KMS-11 (cell line): ENCODE data around the gene FHIT.

Experiments used
- H2AFZ ChIP-seq: fragments of 200-600 bp; sonication (generic); 2 replicates; pipeline ENCODE4 v1.6.1; 2016; ENCODE audit warnings: antibody characterized with exemption, mixed run types, low read depth
- H3K27ac ChIP-seq: fragments of 200-600 bp; sonication (generic); 2 replicates; pipeline ENCODE4 v1.6.1; 2016; ENCODE audit warnings: mild to moderate bottlenecking, mixed run types
- H3K27me3 ChIP-seq: fragments of 200-600 bp; sonication (generic); 2 replicates; pipeline ENCODE4 v1.6.1; 2017; ENCODE audit warnings: mild to moderate bottlenecking, low read depth, mixed run types, moderate library complexity; ENCODE audit not compliant: insufficient read depth
- H3K36me3 ChIP-seq: fragments of 200-600 bp; sonication (generic); 2 replicates; pipeline ENCODE4 v1.6.1; 2017; ENCODE audit warnings: mild to moderate bottlenecking, mixed run types; ENCODE audit not compliant: insufficient read depth
- H3K4me1 ChIP-seq: fragments of 200-600 bp; sonication (generic); 2 replicates; pipeline ENCODE4 v1.6.1; 2016; ENCODE audit warnings: mild to moderate bottlenecking, low read depth, mixed run types; ENCODE audit not compliant: poor library complexity, severe bottlenecking
- H3K4me2 ChIP-seq: fragments of 200-600 bp; sonication (generic); 2 replicates; pipeline ENCODE4 v1.7.0; 2016; ENCODE audit warnings: mild to moderate bottlenecking, mixed run types
- H3K4me3 ChIP-seq: fragments of 200-600 bp; sonication (generic); IDR thresholded peaks from 2 replicates; pipeline ENCODE4 v1.6.1; 2017; ENCODE audit warnings: low read depth, low read length, mixed read lengths; ENCODE audit not compliant: insufficient read depth
- H3K79me2 ChIP-seq: fragments of 200-600 bp; sonication (generic); 2 replicates; pipeline ENCODE4 v1.6.1; 2016; ENCODE audit warnings: low read depth, mixed run types; ENCODE audit not compliant: insufficient read depth
- H3K9ac ChIP-seq: fragments of 200-600 bp; sonication (generic); 2 replicates; pipeline ENCODE4 v1.6.1; 2016; ENCODE audit warnings: mild to moderate bottlenecking, mixed run types
- H4K20me1 ChIP-seq: fragments of 200-600 bp; sonication (generic); 2 replicates; pipeline ENCODE4 v1.6.1; 2016; ENCODE audit warnings: mild to moderate bottlenecking, mixed run types; ENCODE audit not compliant: insufficient read depth
- CTCF ChIP-seq: fragments of 200-600 bp; sonication (generic); conservative IDR thresholded peaks from 2 replicates; pipeline ENCODE4 v1.6.1; 2017; ENCODE audit warnings: low read depth, mild to moderate bottlenecking, antibody characterized with exemption, low read length, moderate library complexity, mixed read lengths

Gene FHIT

GRCh38 chr3:59876533-59877062 lies 1374.7 kb downstream of the FHIT start:
- no peaks in the 10 kb centered on the region for H3K79me2 ChIP-seq
- H4K20me1 ChIP-seq: no peaks in the 10 kb centered on the region
- no peaks in the 10 kb centered on the region for H3K27me3 ChIP-seq
- H3K4me1 ChIP-seq: no peaks in the 10 kb centered on the region
- H2AFZ ChIP-seq: no peak overlapping the region
- no peaks in the 10 kb centered on the region for H3K36me3 ChIP-seq
- H3K4me2 ChIP-seq: no peak overlapping the region
- H3K27ac ChIP-seq: no peak overlapping the region
- H3K4me3 ChIP-seq: no peak overlapping the region
- TF ChIP-seq CTCF: no peak
- H3K9ac ChIP-seq: no peak overlapping the region

GRCh38 chr3:59873576-59874230 lies 1377.5 kb downstream of the FHIT start:
- H2AFZ ChIP-seq: no peak overlapping the region
- no peak for TF ChIP-seq CTCF
- no peaks in the 10 kb centered on the region for H3K36me3 ChIP-seq
- no peaks in the 10 kb centered on the region for H4K20me1 ChIP-seq
- H3K79me2 ChIP-seq: no peaks in the 10 kb centered on the region
- no peaks in the 10 kb centered on the region for H3K4me1 ChIP-seq
- no peak overlapping the region for H3K27ac ChIP-seq
- H3K4me3 ChIP-seq: no peak overlapping the region
- H3K9ac ChIP-seq: no peak overlapping the region
- no peaks in the 10 kb centered on the region for H3K27me3 ChIP-seq
- H3K4me2 ChIP-seq: no peak overlapping the region

- Histone ChIP-seq H3K4me2 (no peak overlapping the region), H2AFZ (no peak overlapping the region), H3K4me1 (no peaks in the 10 kb centered on the region), H3K27ac (no peak overlapping the region), H3K9ac (no peak overlapping the region), H3K36me3 (no peaks in the 10 kb centered on the region), H4K20me1 (no peaks in the 10 kb centered on the region), H3K27me3 (no peaks in the 10 kb centered on the region), H3K79me2 (no peaks in the 10 kb centered on the region), H3K4me3 (no peak overlapping the region)
- TF ChIP-seq CTCF: no peak
Observed at GRCh38 chr3:59872128-59872527, 1379.1 kb downstream of the FHIT start.

GRCh38 chr3:59867185-59868002 lies 1383.9 kb downstream of the FHIT start:
- Histone ChIP-seq H3K27ac (no peak overlapping the region), H3K4me3 (no peak overlapping the region), H3K27me3 (no peaks in the 10 kb centered on the region), H3K4me1 (no peaks in the 10 kb centered on the region), H3K4me2 (no peak overlapping the region), H4K20me1 (no peaks in the 10 kb centered on the region), H3K79me2 (no peaks in the 10 kb centered on the region), H3K9ac (no peak overlapping the region), H2AFZ (no peak overlapping the region), H3K36me3 (no peaks in the 10 kb centered on the region)
- no peak for TF ChIP-seq CTCF
